ENCODE results near the gene UTP18. TPM values are rescaled to one million over a fixed set of nuclear protein-coding genes. Genes with fewer than 3 reads are reported as not detected.

UTP18 gene
- total RNA-seq, 1 experiment from 2014 or later: 55.3 TPM

GRCh38 chr17:51275381-51275780 is 15.0 kb downstream of the UTP18 start:
- Histone ChIP-seq H3K4me1 (no peaks in the 10 kb centered on the region), H3K9me3 (no peaks in the 10 kb centered on the region), H3K36me3 (ENCODE audit: control insufficient read depth, insufficient read depth, low read length) (peaks cover 3% of the 10 kb centered on the region), H3K27me3 (replicated peaks; ENCODE audit: control insufficient read depth, insufficient read depth, low read length) (no peaks in the 10 kb centered on the region), H3K4me3 (ENCODE audit: low read depth, low read length) (no peak overlapping the region)
- DNase-seq: no peak
- no peaks in the 10 kb centered on the region for H3K27me3 Mint-ChIP-seq (ENCODE audit: insufficient read depth, unreplicated experiment)
- no peak for TF ChIP-seq CTCF (IDR thresholded peaks at IDR 0.05; ENCODE audit: insufficient read depth in 1 of 2, low read depth in 1 of 2, low read length in 1 of 2, severe bottlenecking in 1 of 2, unreplicated experiment in 1 of 2)
- H3K27ac Mint-ChIP-seq (ENCODE audit: unreplicated experiment): no peak overlapping the region
- H3K36me3 Mint-ChIP-seq (ENCODE audit: insufficient read depth, unreplicated experiment): peaks cover 93% of the 10 kb centered on the region
- H3K4me3 Mint-ChIP-seq (ENCODE audit: unreplicated experiment): no peak overlapping the region
- no TSS peak for BruUV-seq (replicated peaks)
- ChIA-PET CTCF (no interaction called here), POLR2A (no interaction called here)
- no peaks in the 10 kb centered on the region for H3K4me1 Mint-ChIP-seq (ENCODE audit: low read depth, unreplicated experiment)
- no peaks in the 10 kb centered on the region for H3K9me3 Mint-ChIP-seq (ENCODE audit: unreplicated experiment)
- intact Hi-C loops (cut with micrococcal nuclease; ENCODE audit: unreplicated experiment): no loop called here

- ChIA-PET POLR2A (interaction anchor here (0.5 kb wide), 1 partner anchor 12 kb away, joined by 6 read pairs; no protein-coding TSS in a partner anchor), CTCF (no interaction called here)
- TF ChIP-seq CTCF (IDR thresholded peaks at IDR 0.05; ENCODE audit: insufficient read depth in 1 of 2, low read depth in 1 of 2, low read length in 1 of 2, severe bottlenecking in 1 of 2, unreplicated experiment in 1 of 2): no peak
- Histone ChIP-seq H3K4me3 (ENCODE audit: low read depth, low read length) (no peak overlapping the region), H3K36me3 (ENCODE audit: control insufficient read depth, insufficient read depth, low read length) (peaks cover 3% of the 10 kb centered on the region), H3K4me1 (no peaks in the 10 kb centered on the region), H3K27me3 (replicated peaks; ENCODE audit: control insufficient read depth, insufficient read depth, low read length) (no peaks in the 10 kb centered on the region), H3K9me3 (no peaks in the 10 kb centered on the region)
- intact Hi-C loops (cut with micrococcal nuclease; ENCODE audit: unreplicated experiment): no loop called here
- BruUV-seq (replicated peaks): no TSS peak
- Mint-ChIP-seq H3K27me3 (ENCODE audit: insufficient read depth, unreplicated experiment) (no peaks in the 10 kb centered on the region), H3K36me3 (ENCODE audit: insufficient read depth, unreplicated experiment) (peaks cover 92% of the 10 kb centered on the region), H3K4me3 (ENCODE audit: unreplicated experiment) (no peak overlapping the region), H3K9me3 (ENCODE audit: unreplicated experiment) (no peaks in the 10 kb centered on the region), H3K4me1 (ENCODE audit: low read depth, unreplicated experiment) (no peaks in the 10 kb centered on the region), H3K27ac (ENCODE audit: unreplicated experiment) (no peak overlapping the region)
- no peak for DNase-seq
These were observed 18.8 kb downstream of the UTP18 start for GRCh38 chr17:51279183-51279582.

- H3K4me3 Mint-ChIP-seq (ENCODE audit: unreplicated experiment): no peak overlapping the region
- no peaks in the 10 kb centered on the region; the same call in 1 of the 2 replicates for H3K36me3 ChIP-seq (ENCODE audit: control insufficient read depth, insufficient read depth, low read length)
- POLR2A ChIA-PET: no interaction called here
- H3K4me1 ChIP-seq: no peaks in the 10 kb centered on the region
- intact Hi-C loops (cut with micrococcal nuclease; ENCODE audit: unreplicated experiment): no loop called here
- H3K27me3 ChIP-seq (replicated peaks; ENCODE audit: control insufficient read depth, insufficient read depth, low read length): no peaks in the 10 kb centered on the region
- H3K27me3 Mint-ChIP-seq (ENCODE audit: insufficient read depth, unreplicated experiment): no peaks in the 10 kb centered on the region
- H3K9me3 ChIP-seq: no peaks in the 10 kb centered on the region
- H3K4me3 ChIP-seq (ENCODE audit: low read depth, low read length): no peak overlapping the region
- no peak for TF ChIP-seq CTCF (IDR thresholded peaks at IDR 0.05; ENCODE audit: insufficient read depth in 1 of 2, low read depth in 1 of 2, low read length in 1 of 2, severe bottlenecking in 1 of 2, unreplicated experiment in 1 of 2)
- CTCF ChIA-PET: no interaction called here
- H3K9me3 Mint-ChIP-seq (ENCODE audit: unreplicated experiment): no peaks in the 10 kb centered on the region
- no peak for DNase-seq
- BruUV-seq (replicated peaks): no TSS peak
- no peak overlapping the region for H3K27ac Mint-ChIP-seq (ENCODE audit: unreplicated experiment)
- peaks cover 81% of the 10 kb centered on the region for H3K36me3 Mint-ChIP-seq (ENCODE audit: insufficient read depth, unreplicated experiment)
- H3K4me1 Mint-ChIP-seq (ENCODE audit: low read depth, unreplicated experiment): no peaks in the 10 kb centered on the region
These were observed 27.1 kb downstream of the UTP18 start for GRCh38 chr17:51287412-51287811.
